SJSA1 (cell line): ENCODE measurements around the gene C9orf153. TPM values are rescaled to one million over a fixed set of nuclear protein-coding genes. Genes with fewer than 3 reads are reported as not detected.

Source experiments
- DNase-seq, 2 experiments: peaks; one replicate each; pipeline ENCODE4 v3.0.0-alpha.2; 2015 to 2020; ENCODE audit warnings: low spot score in 2 of 2, low read depth in 1 of 2
- H3K27ac ChIP-seq: fragments of 250-450 bp; sonication (Bioruptor Pico); 2 replicates; pipeline ENCODE4 v1.5.1; 2020; ENCODE audit warnings: mild to moderate bottlenecking, moderate library complexity
- H3K27me3 ChIP-seq: fragments of 250-450 bp; sonication (Bioruptor Pico); replicated peaks from 2 replicates; pipeline ENCODE4 v1.5.1; 2020; ENCODE audit warnings: mild to moderate bottlenecking, moderate library complexity
- H3K36me3 ChIP-seq: fragments of 250-450 bp; sonication (Bioruptor Pico); 2 replicates; pipeline ENCODE4 v1.5.1; 2020; ENCODE audit warnings: mild to moderate bottlenecking
- H3K4me1 ChIP-seq: fragments of 250-450 bp; sonication (Bioruptor Pico); replicated peaks from 2 replicates; pipeline ENCODE4 v1.6.1; 2021; ENCODE audit warnings: mild to moderate bottlenecking
- H3K4me3 ChIP-seq: fragments of 250-450 bp; sonication (Bioruptor Pico); 2 replicates; pipeline ENCODE4 v1.5.1; 2020; ENCODE audit warnings: mild to moderate bottlenecking
- H3K9me3 ChIP-seq: fragments of 250-450 bp; sonication (Bioruptor Pico); replicated peaks from 2 replicates; pipeline ENCODE4 v1.5.1; 2020; ENCODE audit warnings: mild to moderate bottlenecking
- total RNA-seq: library from RNA; depleted of rRNA; stranded (reverse); fragments of >200 nt; shearing (Covaris generic); gene quantifications from 2 replicates; pipeline ENCODE4 v1.2.3, GENCODE V29; 2014; rRNA removed

The C9orf153 gene
- total RNA-seq, 1 experiment from 2014 or later: 0.39 TPM

DNA sequence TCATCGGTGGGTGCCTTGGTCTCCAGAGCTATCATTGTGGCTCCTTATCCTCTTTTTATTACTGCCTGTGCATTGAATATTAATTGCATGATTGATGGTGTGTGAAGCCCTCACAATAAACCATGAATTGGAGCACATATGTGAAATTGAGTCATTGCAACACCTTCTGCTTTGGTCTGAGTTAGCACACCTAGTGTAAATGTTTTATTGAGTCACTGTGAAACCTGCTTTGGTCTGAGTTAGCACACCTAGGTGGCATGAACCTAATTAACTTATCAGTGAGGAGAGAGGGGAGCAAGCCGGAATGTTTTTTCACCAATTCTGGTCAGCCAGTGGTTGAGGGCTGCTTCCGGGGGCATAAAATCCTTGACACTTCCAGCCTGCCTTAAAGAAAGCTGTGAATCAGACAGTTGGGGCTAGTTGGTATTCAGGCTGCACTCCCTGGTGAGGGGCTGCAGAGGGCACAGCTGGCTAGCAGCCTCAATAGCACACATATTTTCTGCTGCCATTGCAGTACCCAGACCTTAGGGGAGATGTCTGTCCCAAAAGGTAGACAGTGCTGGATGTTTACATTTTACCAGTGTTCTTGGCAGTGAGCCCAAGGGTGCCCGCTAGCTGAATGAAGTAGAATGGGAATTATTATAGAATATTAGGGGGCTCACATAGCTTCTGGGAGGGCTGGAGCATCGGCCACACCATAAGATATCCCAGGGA is 83.6 kb downstream of the C9orf153 start:
- no peaks in the 10 kb centered on the region for H3K4me1 ChIP-seq
- DNase-seq: no peak
- H3K9me3 ChIP-seq: no peaks in the 10 kb centered on the region
- no peaks in the 10 kb centered on the region for H3K27me3 ChIP-seq
- no peak overlapping the region for H3K4me3 ChIP-seq
- H3K27ac ChIP-seq: no peak overlapping the region
- H3K36me3 ChIP-seq: no peaks in the 10 kb centered on the region

DNA sequence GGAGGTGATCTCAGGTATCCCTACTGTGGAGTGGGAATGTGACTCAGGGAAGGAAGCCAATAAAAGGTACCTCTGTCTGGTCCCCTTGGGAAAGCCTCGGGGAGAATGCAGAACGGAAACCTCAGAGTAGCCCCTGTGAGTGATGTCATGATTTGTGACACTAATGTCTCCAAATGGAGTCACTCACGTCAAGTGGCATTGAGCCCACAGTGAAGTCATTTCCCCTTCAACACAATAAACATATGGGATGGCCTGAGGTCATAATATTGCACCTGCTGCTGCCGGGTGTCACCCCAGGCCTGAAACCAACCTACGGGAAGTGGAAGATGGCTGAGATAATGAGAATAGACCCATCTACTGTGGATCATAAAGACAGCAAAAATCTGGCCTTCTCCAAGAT is 84.2 kb downstream of the C9orf153 start:
- Histone ChIP-seq H3K36me3 (no peaks in the 10 kb centered on the region), H3K4me1 (no peaks in the 10 kb centered on the region), H3K4me3 (no peak overlapping the region), H3K9me3 (no peaks in the 10 kb centered on the region), H3K27ac (no peak overlapping the region), H3K27me3 (no peaks in the 10 kb centered on the region)
- DNase-seq: no peak

Other genes starting within 250 kb of the C9orf153 start
- gene GOLM1, start 160.1 kb downstream of the C9orf153 start, total RNA-seq: 27.5 and 37.2 TPM in 2 replicates
- gene ISCA1, start 22.9 kb upstream of the C9orf153 start, total RNA-seq: 41.9 and 60.0 TPM in 2 replicates
- gene TUT7, start 94.8 kb upstream of the C9orf153 start, total RNA-seq: 11.5 and 21.6 TPM in 2 replicates